ENCODE data around the gene BEST1. TPM values are rescaled to one million over a fixed set of nuclear protein-coding genes. Genes with fewer than 3 reads are reported as not detected.

BEST1 gene
- total RNA-seq, 2 experiments from 2014 or later, result 1.9 to 3.1 TPM

DNA sequence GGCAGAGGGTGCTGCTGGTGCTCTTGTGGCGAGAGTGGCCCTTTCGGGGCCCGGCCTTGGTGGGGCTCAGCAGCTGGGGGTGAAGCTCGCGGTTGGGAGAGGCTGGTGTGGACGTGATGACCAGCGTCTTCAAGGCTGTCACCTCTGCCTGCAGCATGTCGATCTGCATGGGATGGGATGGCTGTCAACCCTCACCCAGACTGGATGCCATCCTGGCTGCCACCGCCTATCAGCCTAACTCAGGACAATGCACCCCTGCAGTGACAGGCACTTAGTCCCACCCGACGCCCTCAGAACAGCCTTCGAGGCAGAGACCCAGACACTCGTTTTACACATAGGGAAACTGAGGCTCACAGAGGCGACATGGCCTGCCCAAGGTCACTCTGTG, 43.6 kb upstream of the BEST1 start:
- no TSS peak for BruUV-seq (replicated peaks)
- no peaks in the 10 kb centered on the region for H3K9me2 ChIP-seq (ENCODE audit: insufficient read depth, low read length)
- H4K20me1 ChIP-seq (ENCODE audit: insufficient read depth, low read length), result no peaks in the 10 kb centered on the region
- H3K79me2 ChIP-seq (ENCODE audit: insufficient read depth, low read depth, low read length), result no peaks in the 10 kb centered on the region
- H2AFZ ChIP-seq (ENCODE audit: low read length), result no peak overlapping the region
- H3K9me3 ChIP-seq (ENCODE audit: low read length), result no peaks in the 10 kb centered on the region
- H3K4me2 ChIP-seq (ENCODE audit: low read length), result no peak overlapping the region
- POLR2A ChIA-PET, result interaction anchor here (0.6 kb wide), 1 partner anchor 34 kb away, joined by 3 read pairs; no protein-coding TSS in a partner anchor
- CTCF ChIA-PET (ENCODE audit: unreplicated experiment), result no interaction called here
- intact Hi-C loops (cut with micrococcal nuclease; ENCODE audit: unreplicated experiment), result no loop called here
- H3K4me1 ChIP-seq (ENCODE audit: insufficient read depth, low read length, poor library complexity, severe bottlenecking), result no peaks in the 10 kb centered on the region
- no peak overlapping the region for H3K4me3 ChIP-seq (ENCODE audit: low read depth, low read length, poor library complexity, severe bottlenecking)
- H3K36me3 ChIP-seq (ENCODE audit: insufficient read depth, low read length), result no peaks in the 10 kb centered on the region
- no peak overlapping the region for H3K27ac ChIP-seq (ENCODE audit: low read depth, low read length, poor library complexity, severe bottlenecking)
- TF ChIP-seq, protein P1, sequence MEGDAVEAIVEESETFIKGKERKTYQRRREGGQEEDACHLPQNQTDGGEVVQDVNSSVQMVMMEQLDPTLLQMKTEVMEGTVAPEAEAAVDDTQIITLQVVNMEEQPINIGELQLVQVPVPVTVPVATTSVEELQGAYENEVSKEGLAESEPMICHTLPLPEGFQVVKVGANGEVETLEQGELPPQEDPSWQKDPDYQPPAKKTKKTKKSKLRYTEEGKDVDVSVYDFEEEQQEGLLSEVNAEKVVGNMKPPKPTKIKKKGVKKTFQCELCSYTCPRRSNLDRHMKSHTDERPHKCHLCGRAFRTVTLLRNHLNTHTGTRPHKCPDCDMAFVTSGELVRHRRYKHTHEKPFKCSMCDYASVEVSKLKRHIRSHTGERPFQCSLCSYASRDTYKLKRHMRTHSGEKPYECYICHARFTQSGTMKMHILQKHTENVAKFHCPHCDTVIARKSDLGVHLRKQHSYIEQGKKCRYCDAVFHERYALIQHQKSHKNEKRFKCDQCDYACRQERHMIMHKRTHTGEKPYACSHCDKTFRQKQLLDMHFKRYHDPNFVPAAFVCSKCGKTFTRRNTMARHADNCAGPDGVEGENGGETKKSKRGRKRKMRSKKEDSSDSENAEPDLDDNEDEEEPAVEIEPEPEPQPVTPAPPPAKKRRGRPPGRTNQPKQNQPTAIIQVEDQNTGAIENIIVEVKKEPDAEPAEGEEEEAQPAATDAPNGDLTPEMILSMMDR (conservative IDR thresholded peaks at IDR 0.05; ENCODE audit: low read length), result no peak
- TF ChIP-seq EZH2phosphoT487 (IDR thresholded peaks at IDR 0.05; ENCODE audit: borderline replicate concordance, low read depth, low read length), result no peak
- DNase-seq (ENCODE audit: low spot score), result no peak

DNA sequence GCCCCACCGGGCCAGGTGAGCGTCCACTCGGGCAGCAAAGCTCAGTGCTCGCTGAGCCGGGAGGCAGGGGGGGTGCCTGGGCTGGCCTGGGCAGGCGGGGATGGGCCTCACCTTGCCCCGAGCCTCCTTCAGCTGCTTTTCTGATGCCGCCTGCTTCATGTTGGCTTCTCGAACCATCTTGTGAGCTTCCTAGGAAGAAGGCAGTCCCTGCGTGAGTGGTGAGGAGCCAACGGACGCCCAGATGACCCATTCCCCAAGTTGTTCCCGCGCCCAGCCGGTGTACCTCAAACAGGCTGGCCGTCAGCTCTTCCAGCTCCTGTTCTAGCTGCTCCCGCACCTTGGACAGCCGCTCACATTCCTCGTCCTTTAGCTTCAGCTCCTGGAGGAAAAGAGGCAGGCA, 42.9 kb upstream of the BEST1 start:
- no peak for DNase-seq (ENCODE audit: low spot score)
- TF ChIP-seq EZH2phosphoT487 (IDR thresholded peaks at IDR 0.05; ENCODE audit: borderline replicate concordance, low read depth, low read length), result no peak
- TF ChIP-seq, protein P1 (conservative IDR thresholded peaks at IDR 0.05; ENCODE audit: low read length), result no peak
- no peaks in the 10 kb centered on the region for H3K4me1 ChIP-seq (ENCODE audit: insufficient read depth, low read length, poor library complexity, severe bottlenecking)
- no peaks in the 10 kb centered on the region for H3K9me3 ChIP-seq (ENCODE audit: low read length)
- H3K27ac ChIP-seq (ENCODE audit: low read depth, low read length, poor library complexity, severe bottlenecking), result no peak overlapping the region
- POLR2A ChIA-PET, result no interaction called here
- no peaks in the 10 kb centered on the region for H3K9me2 ChIP-seq (ENCODE audit: insufficient read depth, low read length)
- no peak overlapping the region for H3K4me3 ChIP-seq (ENCODE audit: low read depth, low read length, poor library complexity, severe bottlenecking)
- intact Hi-C loops (cut with micrococcal nuclease; ENCODE audit: unreplicated experiment), result no loop called here
- no peaks in the 10 kb centered on the region for H3K36me3 ChIP-seq (ENCODE audit: insufficient read depth, low read length)
- no peaks in the 10 kb centered on the region for H3K79me2 ChIP-seq (ENCODE audit: insufficient read depth, low read depth, low read length)
- CTCF ChIA-PET (ENCODE audit: unreplicated experiment), result no interaction called here
- H4K20me1 ChIP-seq (ENCODE audit: insufficient read depth, low read length), result no peaks in the 10 kb centered on the region
- no TSS peak for BruUV-seq (replicated peaks)
- no peak overlapping the region for H3K4me2 ChIP-seq (ENCODE audit: low read length)
- H2AFZ ChIP-seq (ENCODE audit: low read length), result no peak overlapping the region

DNA sequence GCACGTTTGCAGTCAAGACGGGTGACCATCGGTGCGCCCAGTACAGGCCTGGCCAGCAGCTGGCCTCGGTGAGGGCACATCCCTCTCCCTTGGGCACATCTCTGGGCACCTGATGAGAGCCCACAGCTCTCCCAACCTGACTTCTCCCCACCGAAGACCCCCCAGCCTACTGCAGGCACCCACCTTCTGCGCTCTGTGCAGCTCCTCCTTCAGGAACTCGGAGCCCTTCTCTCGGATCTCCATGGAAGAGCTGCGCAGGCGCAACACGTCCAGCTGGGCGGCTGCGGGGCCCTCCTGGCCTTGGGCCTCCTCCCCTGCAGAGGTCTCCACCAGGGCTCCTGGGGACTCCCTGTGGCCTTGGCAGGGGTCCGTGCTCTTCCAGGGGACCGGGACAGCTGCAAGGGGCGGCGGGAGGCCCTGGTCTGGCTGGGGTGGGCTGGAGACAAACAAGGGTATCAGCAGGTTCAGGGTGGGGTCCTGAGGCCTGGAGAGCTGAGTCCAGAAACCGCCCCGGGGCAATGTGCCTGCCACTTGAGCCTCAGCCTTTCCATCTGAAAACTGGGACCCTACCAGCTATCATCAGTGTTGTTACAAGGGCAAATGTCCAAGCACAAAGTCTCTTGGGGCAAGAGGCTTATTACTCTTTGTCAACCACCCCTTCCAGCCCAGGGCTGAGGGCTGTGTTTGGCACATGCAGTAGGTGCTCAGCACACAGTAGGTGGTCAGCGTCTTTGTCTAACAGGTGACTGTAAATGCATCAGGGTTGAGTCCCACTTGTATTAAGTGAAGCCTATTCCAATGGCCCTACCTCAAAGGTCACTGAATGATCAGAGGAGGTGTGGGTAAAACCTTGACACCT, 42.1 kb upstream of the BEST1 start:
- H3K4me1 ChIP-seq (ENCODE audit: insufficient read depth, low read length, poor library complexity, severe bottlenecking), result no peaks in the 10 kb centered on the region
- no peak overlapping the region for H3K27ac ChIP-seq (ENCODE audit: low read depth, low read length, poor library complexity, severe bottlenecking)
- H3K79me2 ChIP-seq (ENCODE audit: insufficient read depth, low read depth, low read length), result no peaks in the 10 kb centered on the region
- no peaks in the 10 kb centered on the region for H3K9me2 ChIP-seq (ENCODE audit: insufficient read depth, low read length)
- TF ChIP-seq, protein P1 (conservative IDR thresholded peaks at IDR 0.05; ENCODE audit: low read length), result no peak
- no peak for TF ChIP-seq EZH2phosphoT487 (IDR thresholded peaks at IDR 0.05; ENCODE audit: borderline replicate concordance, low read depth, low read length)
- intact Hi-C loops (cut with micrococcal nuclease; ENCODE audit: unreplicated experiment), result no loop called here
- no peaks in the 10 kb centered on the region for H4K20me1 ChIP-seq (ENCODE audit: insufficient read depth, low read length)
- BruUV-seq (replicated peaks), result no TSS peak
- no peaks in the 10 kb centered on the region for H3K36me3 ChIP-seq (ENCODE audit: insufficient read depth, low read length)
- no peak overlapping the region for H2AFZ ChIP-seq (ENCODE audit: low read length)
- ChIA-PET CTCF (ENCODE audit: unreplicated experiment) (interaction anchor here (1.1 kb wide), 1 partner anchor 9 kb away, joined by 3 read pairs; no protein-coding TSS in a partner anchor), POLR2A (interaction anchor here (0.6 kb wide), 1 partner anchor 416 kb away, joined by 5 read pairs; no protein-coding TSS in a partner anchor)
- H3K4me3 ChIP-seq (ENCODE audit: low read depth, low read length, poor library complexity, severe bottlenecking), result no peak overlapping the region
- no peaks in the 10 kb centered on the region for H3K9me3 ChIP-seq (ENCODE audit: low read length)
- H3K4me2 ChIP-seq (ENCODE audit: low read length), result no peak overlapping the region
- DNase-seq (ENCODE audit: low spot score), result no peak

All from OCI-LY7 (cell line).